Activated CD8-positive, alpha-beta memory T cell treated with anti-CD3 and anti-CD28 coated beads, Interleukin-2, amount 10 ng/mL, durations not matched to agents 7 days and 5 days (primary cell): ENCODE measurements around the gene BICRA. TPM values are rescaled to one million over a fixed set of nuclear protein-coding genes. Genes with fewer than 3 reads are reported as not detected.
"Not testable (repeated sequence)": the region's sequence is repeated elsewhere in the genome, so short reads cannot be mapped to it uniquely, and the experiment has no call there.

ENCODE experiments used
- ATAC-seq: fragments of 150-1000 bp; cut with Tn5 transposase; one replicate; pipeline ENCODE4 v1.10.0; 2021; ENCODE audit warnings: moderate library complexity
- CTCF ChIA-PET: fragments of 350-600 bp; sonication (Branson Sonifier 250); formaldehyde crosslinking; loops from one replicate; lab custom pipeline; 2021; ENCODE audit warnings: antibody characterized with exemption; lab: Charles Lee
- DNase-seq: peaks from one replicate; pipeline ENCODE4 v3.0.0-alpha.2; 2020
- H3K27ac Mint-ChIP-seq: one replicate; pipeline ENCODE4 v1.8.0; 2021; ENCODE audit warnings: mild to moderate bottlenecking, mixed read lengths
- H3K27me3 Mint-ChIP-seq: one replicate; pipeline ENCODE4 v1.8.0; 2021; ENCODE audit warnings: mixed read lengths
- H3K36me3 Mint-ChIP-seq: one replicate; pipeline ENCODE4 v1.8.0; 2021; ENCODE audit warnings: mild to moderate bottlenecking, mixed read lengths
- H3K4me1 Mint-ChIP-seq: one replicate; pipeline ENCODE4 v1.8.0; 2021; ENCODE audit warnings: mixed read lengths
- H3K4me3 Mint-ChIP-seq: one replicate; pipeline ENCODE4 v1.8.0; 2021; ENCODE audit warnings: mild to moderate bottlenecking, moderate library complexity, mixed read lengths
- H3K9me3 Mint-ChIP-seq: one replicate; pipeline ENCODE4 v1.8.0; 2022; ENCODE audit warnings: low read depth, mixed read lengths
- total RNA-seq, 2 experiments: library from RNA; stranded (reverse); gene quantifications; one replicate each; pipeline ENCODE4 v1.2.3, GENCODE V29; 2021

The BICRA gene
- total RNA-seq, 2 experiments from 2014 or later = 16.6 to 20.7 TPM

- no peak for ATAC-seq
- Mint-ChIP-seq H3K4me3 (no peak overlapping the region), H3K27ac (no peak overlapping the region), H3K9me3 (no peaks in the 10 kb centered on the region), H3K27me3 (no peaks in the 10 kb centered on the region), H3K36me3 (peaks cover 9% of the 10 kb centered on the region), H3K4me1 (peaks cover 4% of the 10 kb centered on the region)
- CTCF ChIA-PET = no interaction called here
- DNase-seq = no peak
These were observed 41.8 kb downstream of the BICRA start for GRCh38 chr19:47650700-47651099.

GRCh38 chr19:47651132-47651531, 42.2 kb downstream of the BICRA start:
- H3K4me1 Mint-ChIP-seq = peaks cover 4% of the 10 kb centered on the region
- CTCF ChIA-PET = no interaction called here
- H3K27ac Mint-ChIP-seq = no peak overlapping the region
- ATAC-seq (no peak), DNase-seq (no peak)
- no peaks in the 10 kb centered on the region for H3K9me3 Mint-ChIP-seq
- H3K36me3 Mint-ChIP-seq = peaks cover 9% of the 10 kb centered on the region
- no peaks in the 10 kb centered on the region for H3K27me3 Mint-ChIP-seq
- H3K4me3 Mint-ChIP-seq = no peak overlapping the region

GRCh38 chr19:47651691-47652090, 42.8 kb downstream of the BICRA start:
- DNase-seq = no peak
- Mint-ChIP-seq H3K27me3 (no peaks in the 10 kb centered on the region), H3K27ac (no peak overlapping the region), H3K36me3 (peaks cover 7% of the 10 kb centered on the region), H3K9me3 (no peaks in the 10 kb centered on the region), H3K4me3 (no peak overlapping the region), H3K4me1 (peaks cover 4% of the 10 kb centered on the region)
- no peak for ATAC-seq
- CTCF ChIA-PET = no interaction called here

GRCh38 chr19:47652285-47652684, 43.4 kb downstream of the BICRA start:
- H3K4me3 Mint-ChIP-seq = no peak overlapping the region
- peaks cover 4% of the 10 kb centered on the region for H3K4me1 Mint-ChIP-seq
- no peak for ATAC-seq
- no peak for DNase-seq
- H3K27ac Mint-ChIP-seq = no peak overlapping the region
- CTCF ChIA-PET = no interaction called here
- H3K36me3 Mint-ChIP-seq = peaks cover 4% of the 10 kb centered on the region
- H3K9me3 Mint-ChIP-seq = no peaks in the 10 kb centered on the region
- no peaks in the 10 kb centered on the region for H3K27me3 Mint-ChIP-seq

GRCh38 chr19:47653856-47654255, 44.9 kb downstream of the BICRA start:
- Mint-ChIP-seq H3K9me3 (no peaks in the 10 kb centered on the region), H3K36me3 (peaks cover 2% of the 10 kb centered on the region), H3K27me3 (no peaks in the 10 kb centered on the region), H3K4me1 (no peaks in the 10 kb centered on the region), H3K27ac (no peak overlapping the region), H3K4me3 (no peak overlapping the region)
- ATAC-seq (no peak), DNase-seq (no peak)
- CTCF ChIA-PET = no interaction called here

- CTCF ChIA-PET = no interaction called here
- Mint-ChIP-seq H3K27ac (no peak overlapping the region), H3K4me3 (no peak overlapping the region), H3K36me3 (peaks cover under 1% of the 10 kb centered on the region), H3K27me3 (no peaks in the 10 kb centered on the region), H3K9me3 (no peaks in the 10 kb centered on the region), H3K4me1 (no peaks in the 10 kb centered on the region)
- DNase-seq (no peak), ATAC-seq (no peak)
These were observed 48.8 kb downstream of the BICRA start for GRCh38 chr19:47657719-47658118.

GRCh38 chr19:47658431-47659348, 49.8 kb downstream of the BICRA start:
- DNase-seq (no peak), ATAC-seq (no peak)
- no peak overlapping the region for H3K27ac Mint-ChIP-seq
- no peaks in the 10 kb centered on the region for H3K9me3 Mint-ChIP-seq
- CTCF ChIA-PET = no interaction called here
- H3K4me3 Mint-ChIP-seq = no peak overlapping the region
- no peaks in the 10 kb centered on the region for H3K4me1 Mint-ChIP-seq
- no peaks in the 10 kb centered on the region for H3K36me3 Mint-ChIP-seq
- no peaks in the 10 kb centered on the region for H3K27me3 Mint-ChIP-seq

GRCh38 chr19:47660435-47660832, 51.5 kb downstream of the BICRA start:
- DNase-seq (no peak), ATAC-seq (no peak)
- no peak overlapping the region for H3K27ac Mint-ChIP-seq
- no peaks in the 10 kb centered on the region for H3K4me1 Mint-ChIP-seq
- no peaks in the 10 kb centered on the region for H3K36me3 Mint-ChIP-seq
- H3K27me3 Mint-ChIP-seq = no peaks in the 10 kb centered on the region
- CTCF ChIA-PET = no interaction called here
- no peak overlapping the region for H3K4me3 Mint-ChIP-seq
- H3K9me3 Mint-ChIP-seq = no peaks in the 10 kb centered on the region

- no peaks in the 10 kb centered on the region for H3K9me3 Mint-ChIP-seq
- no peaks in the 10 kb centered on the region for H3K4me1 Mint-ChIP-seq
- H3K4me3 Mint-ChIP-seq = no peak overlapping the region
- ATAC-seq = no peak
- H3K27ac Mint-ChIP-seq = no peak overlapping the region
- no peaks in the 10 kb centered on the region for H3K36me3 Mint-ChIP-seq
- DNase-seq = no peak
- CTCF ChIA-PET = interaction anchor here (1.2 to 1.3 kb wide), 2 partner anchors 146 to 225 kb away, joined by 3 to 4 read pairs; no protein-coding TSS in a partner anchor
- no peaks in the 10 kb centered on the region for H3K27me3 Mint-ChIP-seq
These were observed 52.2 kb downstream of the BICRA start for GRCh38 chr19:47661161-47661560.

- H3K36me3 Mint-ChIP-seq = no peaks in the 10 kb centered on the region
- no peaks in the 10 kb centered on the region for H3K9me3 Mint-ChIP-seq
- H3K4me3 Mint-ChIP-seq = no peak overlapping the region
- H3K4me1 Mint-ChIP-seq = no peaks in the 10 kb centered on the region
- ATAC-seq (no peak), DNase-seq (no peak)
- no peak overlapping the region for H3K27ac Mint-ChIP-seq
- H3K27me3 Mint-ChIP-seq = no peaks in the 10 kb centered on the region
- CTCF ChIA-PET = interaction anchor here (1.2 to 1.3 kb wide), 2 partner anchors 146 to 225 kb away, joined by 3 to 4 read pairs; no protein-coding TSS in a partner anchor
These were observed 52.7 kb downstream of the BICRA start for GRCh38 chr19:47661611-47662010.

GRCh38 chr19:47663435-47663910, 54.5 kb downstream of the BICRA start:
- DNase-seq = no peak
- CTCF ChIA-PET = no interaction called here
- Mint-ChIP-seq H3K9me3 (no peaks in the 10 kb centered on the region), H3K36me3 (no peaks in the 10 kb centered on the region), H3K4me3 (no peak overlapping the region), H3K27me3 (no peaks in the 10 kb centered on the region), H3K27ac (no peak overlapping the region), H3K4me1 (no peaks in the 10 kb centered on the region)
- ATAC-seq = no peak

GRCh38 chr19:47663911-47664771, 55.2 kb downstream of the BICRA start:
- H3K9me3 Mint-ChIP-seq = no peaks in the 10 kb centered on the region
- H3K36me3 Mint-ChIP-seq = no peaks in the 10 kb centered on the region
- H3K27ac Mint-ChIP-seq = no peak overlapping the region
- ATAC-seq (no peak), DNase-seq (no peak)
- CTCF ChIA-PET = no interaction called here
- H3K27me3 Mint-ChIP-seq = no peaks in the 10 kb centered on the region
- no peak overlapping the region for H3K4me3 Mint-ChIP-seq
- H3K4me1 Mint-ChIP-seq = no peaks in the 10 kb centered on the region

- H3K36me3 Mint-ChIP-seq, H3K4me3 Mint-ChIP-seq, ATAC-seq, H3K27ac Mint-ChIP-seq, DNase-seq, H3K4me1 Mint-ChIP-seq, H3K27me3 Mint-ChIP-seq, H3K9me3 Mint-ChIP-seq: not testable (repeated sequence)
- CTCF ChIA-PET = interaction anchor here (0.6 kb wide), 1 partner anchor 185 kb away, joined by 3 read pairs; the partner anchor contains the start of gene KPTN
These were observed 59.6 kb downstream of the BICRA start for GRCh38 chr19:47668556-47668955.
